GM18508 (cell line): ENCODE measurements around the gene SPTLC1.

Experiments used
- ATAC-seq: cut with Tn5 transposase; IDR thresholded peaks from one replicate; pipeline ENCODE4 v1.9.1; 2021; ENCODE audit warnings: moderate number of reproducible peaks; ENCODE audit not compliant: insufficient read depth, unreplicated experiment

The SPTLC1 gene

GRCh38 chr9:92100237-92100911, 14.8 kb downstream of the SPTLC1 start:
- ATAC-seq = no peak

GRCh38 chr9:92098638-92099037, 16.6 kb downstream of the SPTLC1 start:
- no peak for ATAC-seq

GRCh38 chr9:92097997-92098482, 17.2 kb downstream of the SPTLC1 start:
- no peak for ATAC-seq

- ATAC-seq = no peak
Observed at GRCh38 chr9:92095236-92095635, 20.0 kb downstream of the SPTLC1 start.

GRCh38 chr9:92094655-92095054, 20.6 kb downstream of the SPTLC1 start:
- no peak for ATAC-seq

- no peak for ATAC-seq
Observed at GRCh38 chr9:92077888-92078287, 37.3 kb downstream of the SPTLC1 start.

GRCh38 chr9:92071634-92072033, 43.6 kb downstream of the SPTLC1 start:
- ATAC-seq = no peak

- ATAC-seq = no peak
Observed at GRCh38 chr9:92066168-92066567, 49.0 kb downstream of the SPTLC1 start.

- ATAC-seq = no peak
Observed at GRCh38 chr9:92064711-92065110, 50.5 kb downstream of the SPTLC1 start.

- ATAC-seq = no peak
Observed at GRCh38 chr9:92061184-92061583, 54.0 kb downstream of the SPTLC1 start.

- ATAC-seq = no peak
Observed at GRCh38 chr9:92059661-92060060, 55.6 kb downstream of the SPTLC1 start.

- no peak for ATAC-seq
Observed at GRCh38 chr9:92058723-92059444, 56.3 kb downstream of the SPTLC1 start.

GRCh38 chr9:92058026-92058425, 57.2 kb downstream of the SPTLC1 start:
- no peak for ATAC-seq

- ATAC-seq = no peak
Observed at GRCh38 chr9:92057226-92057625, 58.0 kb downstream of the SPTLC1 start.

GRCh38 chr9:92055624-92056023, 59.6 kb downstream of the SPTLC1 start:
- ATAC-seq = no peak

GRCh38 chr9:92048924-92049625, 66.1 kb downstream of the SPTLC1 start:
- ATAC-seq = no peak

GRCh38 chr9:92047500-92047899, 67.7 kb downstream of the SPTLC1 start:
- no peak for ATAC-seq

- no peak for ATAC-seq
Observed at GRCh38 chr9:92046676-92047075, 68.5 kb downstream of the SPTLC1 start.

- no peak for ATAC-seq
Observed at GRCh38 chr9:92044936-92045335, 70.3 kb downstream of the SPTLC1 start.

- no peak for ATAC-seq
Observed at GRCh38 chr9:92043002-92043401, 72.2 kb downstream of the SPTLC1 start.

- no peak for ATAC-seq
Observed at GRCh38 chr9:92042260-92042659, 73.0 kb downstream of the SPTLC1 start.
